Fibroblast of lung (primary cell): ENCODE measurements around the gene NOG.

Experiments used
- CTCF ChIP-seq, 2 donors: IDR thresholded peaks in 1 of 2; conservative IDR thresholded peaks in 1 of 2; 1 replicate in 1 of 2; 2 replicates in 1 of 2; pipeline ENCODE4 v1.5.1; 2011 to 2012; ENCODE audit warnings: low read length in 2 of 2, control low read depth in 1 of 2, inconsistent platforms in 1 of 2, low read depth in 1 of 2, mild to moderate bottlenecking in 1 of 2
- EZH2 ChIP-seq: IDR thresholded peaks from 2 replicates; pipeline ENCODE4 v1.5.1; 2012; ENCODE audit warnings: low read length, control low read depth, mild to moderate bottlenecking; ENCODE audit errors: missing control alignments

GRCh38 chr17:56583772-56584171 lies 9.7 kb upstream of the NOG start:
- TF ChIP-seq CTCF (conservative IDR thresholded peaks at IDR 0.05 in 1 of 2, IDR thresholded peaks at IDR 0.05 in 1 of 2; ENCODE audit: low read depth in 1 of 2, low read length in 2 of 2) = no peak
- TF ChIP-seq EZH2 = no peak
